ENCODE results near the gene AVPR2. TPM values are rescaled to one million over a fixed set of nuclear protein-coding genes. Genes with fewer than 3 reads are reported as not detected.

The AVPR2 gene
- total RNA-seq, 1 donor from 2014 or later, result 0.89 TPM

GRCh38 chrX:153952373-153953026, 48.0 kb downstream of the AVPR2 start:
- DNase-seq, result no peak

- DNase-seq, result peak; percentile 29
Observed at GRCh38 chrX:153953342-153953830, 48.9 kb downstream of the AVPR2 start.

GRCh38 chrX:153953892-153954557, 49.6 kb downstream of the AVPR2 start:
- no peak for DNase-seq

- no peak for DNase-seq
Observed at GRCh38 chrX:153954558-153955227, 50.2 kb downstream of the AVPR2 start.

- DNase-seq, result no peak
Observed at GRCh38 chrX:153955228-153955732, 50.8 kb downstream of the AVPR2 start.

- DNase-seq, result no peak
Observed at GRCh38 chrX:153956044-153956907, 51.8 kb downstream of the AVPR2 start.

Other genes starting within 250 kb of the AVPR2 start
- 0.99 TPM for gene PNCK, start 230.9 kb upstream of the AVPR2 start, total RNA-seq
- 22.0 TPM for gene SLC6A8, start 216.7 kb upstream of the AVPR2 start, total RNA-seq
- 92.8 TPM for gene BCAP31, start 180.3 kb upstream of the AVPR2 start, total RNA-seq
- gene ABCD1, start 179.8 kb upstream of the AVPR2 start, total RNA-seq, result 4.0 TPM
- 2.2 TPM for gene PLXNB3, start 140.4 kb upstream of the AVPR2 start, total RNA-seq
- gene SRPK3, start 123.6 kb upstream of the AVPR2 start, total RNA-seq, result 6.7 TPM
- 26.6 TPM for gene IDH3G, start 110.3 kb upstream of the AVPR2 start, total RNA-seq
- gene SSR4, start 110.0 kb upstream of the AVPR2 start, total RNA-seq, result 99.7 TPM
- 3.1 TPM for gene PDZD4, start 74.1 kb upstream of the AVPR2 start, total RNA-seq
- 3.6 TPM for gene L1CAM, start 18.5 kb upstream of the AVPR2 start, total RNA-seq
- gene ARHGAP4, start 21.6 kb downstream of the AVPR2 start, total RNA-seq, result 14.4 TPM
- gene NAA10, start 30.4 kb downstream of the AVPR2 start, total RNA-seq, result 25.9 TPM
- gene RENBP, start 40.0 kb downstream of the AVPR2 start, total RNA-seq, result 5.0 TPM
- gene HCFC1, start 67.1 kb downstream of the AVPR2 start, total RNA-seq, result 13.6 TPM
- gene TMEM187, start 68.1 kb downstream of the AVPR2 start, total RNA-seq, result 2.9 TPM
- 19.6 TPM for gene IRAK1, start 115.2 kb downstream of the AVPR2 start, total RNA-seq
- 22.2 TPM for gene MECP2, start 193.0 kb downstream of the AVPR2 start, total RNA-seq
- gene OPN1LW, start 239.6 kb downstream of the AVPR2 start, total RNA-seq, result not detected